GM21515 (cell line): ENCODE data around the gene FBXL14.

Experiments
- ATAC-seq: cut with Tn5 transposase; IDR thresholded peaks from one replicate; pipeline ENCODE4 v1.9.1; 2021; ENCODE audit not compliant: unreplicated experiment

The FBXL14 gene

DNA sequence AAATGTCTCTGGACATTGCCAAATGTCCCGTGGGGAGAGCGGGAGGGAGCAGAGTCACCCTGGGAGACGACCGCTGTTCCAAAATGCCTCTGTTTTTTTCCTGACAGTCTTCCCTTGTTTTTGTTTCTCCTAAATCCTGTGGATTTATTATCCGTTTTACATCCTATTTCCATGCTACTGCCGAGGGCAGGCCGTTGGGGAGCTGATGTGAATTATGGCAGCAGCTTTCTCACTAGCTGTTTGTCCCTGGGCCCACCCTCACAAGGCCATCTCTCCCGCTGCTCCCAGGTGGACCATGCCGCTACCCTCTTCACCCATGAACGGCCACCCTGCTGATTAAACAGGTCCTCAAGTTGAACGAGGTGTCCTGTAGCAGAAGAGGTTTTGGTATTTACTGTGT lies 55.2 kb downstream of the FBXL14 start:
- no peak for ATAC-seq

DNA sequence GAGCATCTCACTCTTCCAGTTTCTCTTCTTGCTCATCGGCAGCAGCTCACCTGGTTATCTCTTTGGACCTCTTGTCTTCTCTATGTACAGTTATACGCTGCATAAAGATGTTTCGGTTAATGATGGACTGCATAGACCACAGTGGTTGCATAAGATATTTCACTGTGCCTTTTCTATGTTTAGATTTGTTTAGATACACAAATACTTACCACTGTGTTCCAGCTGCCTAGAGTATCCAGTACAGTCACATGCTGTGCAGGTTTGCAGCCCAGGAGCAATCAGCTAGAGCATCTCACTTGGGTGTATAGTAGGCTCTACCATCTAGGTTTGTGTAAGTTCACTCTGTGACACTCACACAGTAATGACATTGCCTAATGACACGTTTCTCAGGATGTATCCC lies 57.6 kb downstream of the FBXL14 start:
- no peak for ATAC-seq

DNA sequence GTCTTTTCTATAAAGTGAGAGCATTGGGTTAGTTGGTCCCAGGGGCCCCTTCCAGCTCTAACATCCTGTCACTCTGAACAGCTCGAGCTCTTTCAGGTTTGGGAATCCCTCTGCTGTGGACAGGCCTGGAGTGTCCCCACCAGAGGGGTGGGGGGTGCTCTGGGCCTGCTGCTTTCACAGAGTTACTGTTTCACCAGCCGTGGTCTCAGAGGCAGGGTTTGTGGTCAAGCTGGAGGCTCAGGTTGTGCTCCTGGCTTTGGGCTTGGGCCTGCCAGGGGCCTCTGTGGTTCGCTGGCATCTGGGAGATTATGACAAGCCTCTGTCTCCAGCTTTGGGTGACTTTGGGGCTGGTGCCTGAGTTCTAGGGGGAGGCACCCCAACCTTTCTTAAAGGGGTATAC lies 59.6 kb downstream of the FBXL14 start:
- ATAC-seq, result no peak

DNA sequence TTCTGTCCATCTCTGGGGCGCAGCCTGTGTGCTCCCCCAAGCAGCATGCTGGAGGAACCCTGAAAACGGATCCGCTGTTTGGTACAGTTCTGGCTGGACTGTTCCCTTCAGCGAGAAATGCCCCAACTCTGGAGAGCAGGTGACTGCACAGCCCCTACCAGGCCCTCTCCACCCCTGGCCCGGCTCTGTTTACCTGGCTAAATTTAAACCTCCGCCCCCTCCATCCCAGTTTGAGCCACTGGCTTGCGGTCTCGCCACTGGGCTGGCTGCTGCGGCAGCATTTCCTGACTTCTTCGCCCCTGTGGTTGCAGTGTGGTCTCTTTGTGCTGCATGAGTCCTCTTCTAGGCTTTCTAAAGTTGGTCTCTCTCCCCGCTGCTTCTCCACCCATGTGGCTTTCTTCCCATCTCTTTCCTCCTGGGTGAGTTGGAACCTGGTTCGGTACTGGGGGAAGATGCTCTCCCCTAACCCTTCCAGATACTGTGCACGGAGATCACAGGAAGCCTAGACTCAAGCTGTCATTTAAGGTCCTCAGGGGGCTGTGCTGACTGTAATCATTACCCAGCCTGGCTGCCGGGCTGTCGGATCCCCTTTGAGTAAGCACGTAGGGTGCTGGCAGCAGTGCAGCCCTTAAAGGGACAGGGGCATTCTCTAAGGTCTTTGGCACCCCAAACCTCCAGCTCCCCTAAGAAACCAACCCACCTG lies 60.6 kb downstream of the FBXL14 start:
- peak; percentile 43 for ATAC-seq

DNA sequence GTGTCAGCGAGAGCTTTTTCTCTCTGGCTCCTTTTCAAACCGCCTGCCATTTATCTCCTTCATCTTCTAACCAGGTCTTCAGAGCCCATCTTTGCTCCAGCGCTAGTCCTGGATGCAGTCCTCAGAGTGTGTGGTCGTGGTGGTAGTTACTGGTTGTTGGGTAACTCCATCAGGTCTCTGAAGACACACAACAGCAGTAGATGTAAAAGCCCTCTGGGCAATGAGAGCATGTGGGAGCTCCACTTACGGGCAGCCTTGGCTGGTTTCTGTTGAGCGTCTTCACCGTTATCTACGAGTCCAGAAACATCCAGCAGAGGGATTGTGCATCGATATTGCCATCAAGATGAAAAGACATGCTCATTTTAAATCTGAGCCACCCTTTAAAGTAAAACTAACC lies 61.2 kb downstream of the FBXL14 start:
- ATAC-seq, result peak; percentile 13

DNA sequence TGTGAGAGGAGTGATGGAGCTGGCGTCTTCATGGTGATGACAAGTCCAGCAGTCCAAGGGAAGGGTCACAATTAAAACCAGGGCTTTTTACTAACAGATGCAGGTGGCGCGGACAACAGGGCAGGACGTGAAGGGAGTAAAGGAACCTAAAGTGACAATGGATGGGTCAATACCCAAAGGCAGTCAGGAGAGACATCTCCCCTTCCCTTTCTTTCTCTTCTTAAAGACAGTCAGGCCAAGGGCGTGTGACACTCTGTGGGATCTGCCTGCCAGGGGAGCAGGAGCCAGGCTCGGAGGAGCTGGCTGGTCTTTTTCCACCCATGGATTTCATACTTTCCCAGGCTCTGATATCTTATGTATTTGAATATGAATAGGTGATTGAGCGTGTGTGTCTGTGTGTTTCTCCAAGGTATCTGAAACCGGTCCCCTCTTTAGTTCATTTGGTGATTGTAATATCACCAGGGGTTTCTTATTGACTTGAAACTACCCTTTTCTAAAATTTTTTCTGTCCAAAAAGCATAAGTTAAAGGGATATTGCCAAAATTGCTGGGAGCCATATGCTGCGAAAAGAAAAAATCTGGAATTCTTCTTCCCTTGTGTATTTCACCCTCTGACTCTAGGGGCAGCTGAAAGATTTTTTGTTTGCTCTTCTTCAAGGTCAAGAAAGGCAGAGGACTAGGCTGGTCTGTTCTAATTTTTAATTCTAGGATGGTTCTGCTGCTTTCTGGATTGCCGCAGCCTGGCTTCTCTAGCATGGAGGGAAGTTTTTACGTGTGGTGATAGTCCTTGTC lies 61.8 kb downstream of the FBXL14 start:
- ATAC-seq, result no peak

DNA sequence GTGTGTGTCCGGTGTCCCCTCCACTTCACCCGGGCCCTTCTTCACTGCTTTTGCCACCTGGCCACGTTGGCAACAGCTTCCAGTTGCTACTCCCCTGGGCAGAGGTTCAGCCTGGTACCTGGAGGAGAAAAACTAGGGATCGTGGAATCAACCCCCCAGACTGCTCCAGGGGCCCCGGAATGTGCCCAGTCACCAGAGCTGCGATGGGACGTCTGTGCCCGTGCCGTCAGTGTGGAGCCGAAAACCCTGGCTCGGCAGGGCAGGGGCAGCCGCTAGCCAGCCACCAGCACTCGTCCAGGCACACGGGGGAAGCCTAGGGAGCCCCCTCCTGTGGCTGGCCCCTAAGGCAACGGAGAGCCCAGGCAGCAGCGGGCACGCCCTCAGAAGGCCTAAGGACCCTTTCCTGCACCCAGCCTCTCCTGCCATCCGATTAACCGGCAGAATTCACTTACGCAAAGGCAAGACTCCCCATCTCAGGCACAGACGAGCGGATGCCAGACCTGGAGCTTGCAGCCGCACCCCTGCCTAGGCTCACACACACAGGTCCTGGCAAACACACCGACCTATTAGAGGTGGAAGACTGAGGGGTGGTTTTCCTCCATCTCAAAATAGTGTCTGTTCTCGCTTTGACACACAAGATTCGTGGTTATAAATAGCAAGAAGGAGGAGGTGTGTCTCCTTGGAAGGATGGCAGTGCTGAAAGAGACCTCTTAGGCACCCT lies 62.6 kb downstream of the FBXL14 start:
- ATAC-seq, result no peak

DNA sequence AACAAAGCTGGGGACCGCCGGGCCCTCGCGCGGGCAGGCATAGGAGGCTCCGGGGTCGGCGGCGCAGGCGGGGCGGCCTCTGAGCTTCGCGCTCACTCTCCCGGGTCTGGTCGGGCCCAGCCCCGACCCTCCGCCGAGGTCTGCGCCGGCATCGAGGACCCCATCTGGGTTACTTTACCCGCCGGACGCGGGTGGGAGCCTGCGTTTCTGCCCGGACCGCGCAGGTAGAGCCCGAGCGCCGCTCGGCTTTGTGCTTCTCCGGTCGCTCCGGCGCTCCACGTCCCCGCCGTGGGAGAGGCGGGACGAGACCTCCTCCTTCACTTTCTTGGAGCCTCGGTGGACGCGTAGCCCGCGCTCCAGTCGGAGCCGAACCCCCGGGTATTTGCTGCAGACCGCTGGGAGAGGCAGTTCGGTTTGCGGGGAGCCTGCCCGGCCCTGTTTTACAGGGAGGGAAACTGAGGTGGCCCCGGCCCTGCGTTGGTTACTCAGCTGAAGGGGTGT lies 63.2 kb downstream of the FBXL14 start:
- no peak for ATAC-seq

DNA sequence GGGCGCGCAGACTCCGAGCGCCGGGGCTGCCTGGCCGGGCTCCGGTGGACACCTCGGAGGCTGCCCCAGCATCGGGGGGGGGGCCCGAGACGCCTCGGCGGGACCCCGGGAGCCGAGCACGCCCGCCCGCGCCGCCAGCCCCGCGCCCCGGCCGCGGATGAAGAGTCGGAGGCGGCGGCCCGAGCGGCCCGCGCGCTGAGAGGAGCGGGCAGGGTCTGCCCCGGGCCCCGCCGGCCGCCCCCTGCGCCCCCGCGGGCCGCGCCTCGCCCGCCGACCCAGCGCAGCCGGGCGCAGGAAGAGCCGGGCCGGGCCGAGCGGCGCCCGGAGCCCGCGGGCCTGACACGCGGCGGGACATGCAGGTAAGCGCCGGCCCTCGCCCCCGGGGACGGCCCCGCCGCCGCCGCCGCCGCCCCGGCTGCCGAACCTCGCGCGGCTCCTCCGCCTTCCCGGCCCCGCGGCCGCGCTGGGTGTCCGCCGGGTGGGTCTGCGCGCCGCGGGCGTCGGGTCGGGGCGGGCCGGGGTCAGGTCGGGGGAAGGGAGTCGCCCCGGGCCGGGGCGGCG lies 63.7 kb downstream of the FBXL14 start:
- no peak for ATAC-seq

DNA sequence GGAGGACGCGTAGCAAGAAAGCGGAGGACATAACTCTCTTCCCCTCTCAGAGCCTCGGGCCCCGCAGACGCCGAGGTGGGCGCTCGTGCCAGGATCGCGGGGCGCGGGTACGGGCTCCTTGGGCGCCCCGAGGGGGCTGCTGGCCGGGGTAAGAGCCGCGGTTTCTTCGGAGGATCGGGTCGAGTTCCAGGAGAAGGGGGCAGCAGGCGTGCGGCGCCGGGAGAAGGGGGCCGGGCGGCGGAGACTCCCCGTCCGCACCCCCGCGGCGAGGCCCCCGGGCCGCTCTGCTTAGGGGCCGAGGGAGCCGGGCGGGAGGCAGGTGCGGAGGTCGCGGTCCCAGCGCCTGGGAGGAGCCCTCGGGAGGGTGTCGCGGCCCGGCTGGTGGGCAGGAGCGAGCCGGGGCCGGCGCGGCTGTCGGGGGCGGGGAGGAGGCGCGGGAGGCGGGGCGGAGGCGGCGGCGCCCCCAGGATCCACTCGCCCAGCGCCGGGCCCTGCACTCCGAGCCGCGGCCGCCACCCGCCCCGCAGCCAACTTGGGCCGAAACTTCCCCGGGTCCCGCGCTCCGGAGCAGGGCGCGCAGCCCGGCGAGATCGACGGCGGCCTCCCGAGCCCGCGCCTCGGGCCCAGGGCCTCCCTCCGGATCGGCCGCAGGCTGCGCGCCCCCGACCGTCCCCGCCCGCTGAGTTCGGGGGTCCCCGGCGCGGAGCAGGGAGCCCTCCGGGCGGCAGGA lies 64.4 kb downstream of the FBXL14 start:
- no peak for ATAC-seq

DNA sequence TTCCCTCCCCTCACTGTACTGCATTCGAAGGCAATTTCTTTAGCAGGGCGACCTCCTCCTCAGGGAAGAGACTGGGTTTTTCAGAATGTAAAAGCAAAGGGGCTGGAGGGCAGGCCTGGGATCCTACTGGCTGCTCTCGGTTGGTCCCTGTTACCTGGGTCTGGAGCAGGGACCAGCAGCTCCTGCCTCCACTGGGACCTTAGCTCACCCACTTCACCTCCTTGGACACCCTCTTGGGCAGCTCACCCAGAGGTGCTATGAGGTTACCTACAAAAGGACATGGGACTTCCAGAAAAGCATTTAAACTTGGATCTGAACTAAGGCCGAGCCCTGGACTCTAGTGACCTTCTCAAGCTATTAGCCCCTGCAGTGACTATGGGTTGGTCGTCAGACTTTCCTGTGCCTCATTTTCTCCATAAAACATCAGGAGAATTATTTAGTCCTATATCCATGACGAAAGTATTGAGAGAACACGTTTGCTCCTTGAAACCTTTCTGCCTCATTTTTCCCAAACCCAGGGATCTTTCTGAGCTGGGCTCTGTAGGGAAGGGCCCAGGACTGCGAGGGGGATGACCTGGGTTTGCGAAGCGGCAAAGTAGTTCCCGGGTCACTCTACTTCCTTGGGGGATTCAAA lies 65.0 kb downstream of the FBXL14 start:
- ATAC-seq, result no peak

DNA sequence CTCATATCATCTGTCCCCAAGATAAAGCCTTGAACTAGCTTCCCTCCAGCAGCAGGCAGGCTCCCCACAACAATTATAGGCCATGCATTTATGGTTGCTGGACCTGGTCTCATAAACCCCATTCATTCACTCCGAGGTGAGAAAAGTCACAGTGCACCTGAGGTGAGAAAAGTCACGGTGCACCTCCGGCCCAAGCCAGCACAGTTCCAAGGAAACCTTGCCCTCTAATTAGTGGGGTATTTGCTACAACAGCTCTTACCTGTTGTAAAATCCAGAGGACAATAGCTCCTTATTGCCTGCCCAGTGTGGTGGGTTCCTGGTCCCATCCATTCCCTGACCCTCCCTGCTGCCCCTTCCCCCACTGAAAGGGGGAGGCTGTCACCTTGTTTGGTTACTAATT lies 65.6 kb downstream of the FBXL14 start:
- no peak for ATAC-seq

DNA sequence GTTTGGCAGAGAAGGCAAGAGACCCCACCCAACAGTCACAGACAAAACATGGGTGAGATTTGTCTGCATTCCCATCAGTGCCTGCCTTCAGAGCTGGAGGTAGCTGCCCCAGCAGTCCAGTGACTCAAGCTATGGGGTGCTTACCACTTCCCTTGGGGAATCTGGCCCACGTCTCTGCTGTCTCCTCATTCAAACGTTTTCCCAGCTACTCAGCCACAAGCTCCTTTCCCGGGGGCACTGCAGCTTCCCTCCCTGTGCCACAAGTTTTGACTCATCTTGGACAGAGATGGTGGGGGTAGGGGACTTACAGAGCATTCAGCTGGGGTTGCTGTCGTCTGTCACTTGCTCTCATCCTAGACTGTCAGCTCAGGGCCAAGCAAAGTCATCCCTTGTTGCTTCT lies 66.6 kb downstream of the FBXL14 start:
- no peak for ATAC-seq

DNA sequence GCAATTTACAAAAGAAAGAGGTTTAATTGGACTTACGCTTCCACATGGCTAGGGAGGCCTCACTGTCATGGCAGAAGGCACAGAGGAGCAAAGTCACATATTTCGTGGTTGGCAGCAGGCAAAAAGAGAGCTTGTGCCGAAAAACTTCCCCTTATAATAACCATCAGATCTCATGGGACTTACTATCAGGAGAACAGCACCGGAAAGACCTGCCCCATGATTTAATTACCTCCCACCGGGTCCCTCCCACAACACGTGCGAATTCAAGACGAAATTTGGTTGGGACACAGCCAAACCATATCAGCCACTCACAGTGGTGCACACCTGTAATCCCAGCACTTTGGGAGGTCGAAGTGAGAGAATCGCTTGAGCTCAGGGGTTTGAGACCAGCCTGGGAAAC lies 68.5 kb downstream of the FBXL14 start:
- no peak for ATAC-seq

DNA sequence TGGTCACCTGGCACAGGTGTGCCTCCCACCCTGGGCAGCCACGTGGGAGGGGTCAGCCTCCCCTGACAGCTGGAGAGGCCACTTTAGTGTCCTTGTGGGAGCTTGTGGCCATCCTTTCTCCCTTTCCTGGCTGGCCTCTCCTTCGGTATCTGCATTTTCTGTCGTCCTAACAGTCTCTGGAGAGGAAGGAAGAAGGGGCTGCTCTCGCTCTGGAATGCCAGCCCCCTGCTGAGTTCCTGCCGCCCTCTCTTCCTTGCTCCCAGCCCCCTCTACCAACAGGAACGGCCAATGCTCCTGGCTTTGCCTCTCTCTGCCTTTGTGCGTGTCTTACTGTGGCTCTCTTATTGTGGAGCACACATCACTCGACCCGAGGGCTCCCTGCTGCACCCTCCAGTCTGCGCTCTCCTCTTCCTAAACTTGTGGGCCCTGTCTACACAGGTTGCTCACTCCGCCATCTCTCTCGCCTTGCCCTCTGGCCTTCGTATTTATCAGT lies 70.8 kb downstream of the FBXL14 start:
- no peak for ATAC-seq

DNA sequence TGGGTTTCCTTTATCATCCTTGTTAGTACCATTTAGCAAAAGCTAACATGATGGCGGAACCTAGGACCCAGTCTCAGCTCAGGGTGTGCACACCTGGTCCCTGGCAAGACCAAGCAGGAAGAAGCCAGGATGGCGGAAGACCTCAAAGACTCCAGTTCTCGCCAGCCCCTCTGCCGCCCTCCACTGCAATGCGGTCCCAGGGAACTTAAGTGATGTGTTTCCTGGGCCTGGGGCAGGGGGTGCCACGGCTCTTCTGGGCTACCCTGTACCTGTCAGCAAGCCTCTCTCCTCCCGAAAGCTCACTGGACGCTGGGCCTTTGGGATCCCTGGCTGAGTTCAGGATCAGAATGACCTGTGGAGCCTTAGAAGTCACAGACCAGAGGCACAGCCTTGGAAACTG lies 71.3 kb downstream of the FBXL14 start:
- no peak for ATAC-seq

DNA sequence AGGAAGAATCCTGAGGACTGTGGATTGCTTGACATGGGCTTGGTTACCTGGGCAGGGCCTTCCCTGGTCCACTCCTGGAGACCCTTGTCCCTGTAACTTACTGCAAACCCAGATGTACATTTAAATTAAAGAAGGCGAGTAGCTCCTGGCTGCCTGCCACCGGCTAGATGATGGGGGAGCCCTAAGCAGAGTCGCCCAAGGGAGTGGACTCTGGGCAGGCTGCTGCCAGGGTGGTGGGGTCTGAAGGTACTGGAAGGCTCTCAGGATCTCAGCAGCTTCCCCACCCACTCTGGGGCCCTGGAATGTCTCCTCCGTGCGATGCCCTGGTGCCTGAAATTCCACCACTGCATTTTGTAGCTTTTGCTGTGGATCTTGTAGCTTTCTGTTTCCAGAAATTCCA lies 74.7 kb downstream of the FBXL14 start:
- ATAC-seq, result no peak

DNA sequence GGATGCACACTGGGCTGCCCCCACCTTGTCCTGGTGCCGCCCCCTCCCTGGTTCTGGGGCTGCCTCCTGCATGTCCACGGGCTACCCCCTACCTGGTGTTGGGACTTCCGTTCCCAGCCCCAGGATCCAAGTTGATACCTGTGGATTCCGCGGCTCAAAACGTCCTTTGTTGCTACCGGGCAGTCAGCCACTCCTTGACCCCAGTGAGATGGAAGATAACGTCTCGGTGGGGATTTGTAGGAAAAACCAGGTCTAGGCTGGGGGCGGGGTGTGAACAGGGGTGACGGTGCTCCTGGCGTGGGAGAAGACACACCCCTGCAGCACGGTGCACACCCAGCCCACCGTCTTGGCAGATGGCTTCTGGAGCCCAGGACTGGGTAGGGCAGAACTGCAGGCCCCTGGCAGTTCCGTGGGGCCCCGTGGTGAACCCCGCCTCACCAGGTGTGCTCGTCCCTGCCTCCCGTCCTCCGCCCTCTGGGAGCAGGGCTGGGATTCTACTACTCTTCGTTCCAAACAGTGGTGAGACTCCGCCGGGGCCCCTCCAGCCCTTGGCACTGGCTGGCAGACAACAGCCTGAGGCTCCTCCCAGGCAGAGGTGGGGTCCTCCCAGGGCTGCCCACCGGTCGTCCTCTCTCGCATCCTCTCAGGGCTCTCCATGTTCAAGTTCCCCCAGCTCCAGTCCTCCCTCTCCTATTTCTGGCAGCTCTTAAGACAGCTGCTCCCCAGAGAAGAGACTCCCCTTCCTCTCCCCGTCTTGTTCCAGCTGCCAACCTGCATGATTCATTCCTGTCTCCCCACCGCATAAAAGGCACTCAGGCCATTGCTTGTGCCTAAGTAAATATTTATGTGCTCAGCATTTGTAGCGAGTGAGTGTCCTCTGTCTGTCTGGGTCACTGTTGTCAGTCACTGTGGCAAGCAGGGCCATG lies 75.5 kb downstream of the FBXL14 start:
- no peak for ATAC-seq
